Stimulated activated naive CD4-positive, alpha-beta T cell treated with Interleukin-2 at 50 U/mL for 16 hours (primary cell): ENCODE data around the gene BTG4.

ENCODE experiments used
- DNase-seq: peaks from one replicate; lab custom pipeline; 2025; lab: John Stamatoyannopoulos, UW

The BTG4 gene

DNA sequence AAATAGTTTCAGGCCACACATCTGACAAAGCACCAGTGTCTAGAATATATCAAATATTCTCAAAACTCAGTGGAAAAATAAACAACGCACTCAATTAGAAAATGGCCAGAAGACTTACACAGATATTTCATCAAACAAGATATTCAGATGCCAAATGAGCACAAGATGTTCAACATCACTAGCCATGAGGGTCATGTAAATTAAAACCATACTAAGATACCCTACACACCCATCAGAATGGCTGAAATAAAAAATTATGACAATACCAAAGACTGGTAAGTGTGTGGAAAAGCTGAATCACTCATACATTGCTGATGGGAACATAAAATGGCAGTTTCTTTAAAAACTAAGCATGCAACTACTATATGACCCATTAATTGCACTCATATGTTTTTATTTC is 21.7 kb downstream of the BTG4 start:
- DNase-seq, result no peak

DNA sequence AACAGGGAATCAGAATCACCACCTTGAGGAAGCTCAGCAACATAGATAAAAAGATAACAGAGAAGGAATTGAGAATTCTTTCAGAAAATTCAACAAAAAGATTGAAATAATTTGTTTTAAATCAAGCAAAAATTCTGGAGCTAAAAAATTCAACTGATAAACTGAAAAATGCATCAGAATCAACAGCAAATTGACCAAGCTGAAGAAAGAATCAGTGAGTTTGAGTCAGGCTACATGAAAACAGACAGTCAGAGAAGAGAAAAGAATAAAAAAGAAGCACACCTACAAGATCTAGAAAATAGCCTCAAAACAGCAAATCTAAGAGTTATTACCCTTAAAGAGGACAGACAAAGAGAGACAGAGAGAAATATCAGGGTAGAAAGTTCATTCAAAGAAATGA is 28.8 kb downstream of the BTG4 start:
- no peak for DNase-seq

DNA sequence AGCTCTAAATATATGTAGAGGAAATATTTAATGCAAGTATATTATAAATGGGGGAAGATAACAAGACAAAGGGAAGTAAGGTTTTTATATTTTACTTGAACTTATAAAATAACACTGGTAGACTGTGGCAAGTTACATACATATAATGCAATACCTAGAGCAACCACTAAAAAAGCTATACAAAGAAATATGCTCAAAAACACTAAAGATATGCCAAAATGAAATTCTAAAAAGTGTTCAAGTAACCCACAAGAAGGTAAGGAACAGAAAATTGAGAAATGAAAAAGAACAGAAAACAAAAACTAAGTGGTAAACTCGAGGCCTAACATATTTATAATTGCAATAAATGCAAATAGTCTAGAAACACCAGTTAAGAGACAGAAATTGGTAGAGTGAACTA is 32.5 kb downstream of the BTG4 start:
- DNase-seq, result no peak

DNA sequence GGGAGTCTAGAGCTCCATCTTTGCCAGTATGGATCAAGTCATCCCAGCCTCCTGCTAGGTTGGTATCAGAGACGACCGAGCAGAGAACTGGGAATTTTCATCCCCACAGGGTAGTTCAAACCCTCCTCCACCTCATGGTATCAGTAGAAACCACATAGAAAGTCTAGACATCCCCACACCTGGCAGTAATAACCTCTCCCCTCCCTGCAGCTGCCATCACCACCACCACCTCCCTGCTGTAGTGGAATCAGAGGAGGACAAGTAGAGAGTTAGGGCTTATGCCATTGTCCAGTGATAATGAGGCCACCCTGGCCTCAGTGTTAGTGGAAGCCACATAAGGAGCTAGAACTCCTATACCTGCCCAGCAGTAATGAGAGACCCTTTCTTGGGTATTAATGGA is 34.3 kb downstream of the BTG4 start:
- no peak for DNase-seq

DNA sequence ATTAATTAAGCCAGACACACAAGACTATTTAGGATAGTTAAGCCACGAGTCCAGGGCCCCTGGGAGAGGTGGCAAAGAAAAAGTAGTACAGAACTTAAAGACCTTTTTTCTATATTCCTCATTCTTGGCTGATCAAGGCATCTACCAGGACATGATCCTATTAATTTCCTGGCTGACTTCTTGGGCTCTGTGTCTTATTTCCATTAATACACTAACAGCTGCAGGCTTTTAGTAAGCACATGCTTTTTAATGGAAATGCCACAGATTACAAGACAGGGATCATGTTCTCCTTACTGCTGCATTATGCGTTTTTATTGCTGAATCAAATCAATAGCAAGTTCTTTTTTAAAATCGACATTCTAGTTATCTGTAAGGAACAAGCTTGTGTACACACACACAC is 35.2 kb downstream of the BTG4 start:
- DNase-seq, result no peak

DNA sequence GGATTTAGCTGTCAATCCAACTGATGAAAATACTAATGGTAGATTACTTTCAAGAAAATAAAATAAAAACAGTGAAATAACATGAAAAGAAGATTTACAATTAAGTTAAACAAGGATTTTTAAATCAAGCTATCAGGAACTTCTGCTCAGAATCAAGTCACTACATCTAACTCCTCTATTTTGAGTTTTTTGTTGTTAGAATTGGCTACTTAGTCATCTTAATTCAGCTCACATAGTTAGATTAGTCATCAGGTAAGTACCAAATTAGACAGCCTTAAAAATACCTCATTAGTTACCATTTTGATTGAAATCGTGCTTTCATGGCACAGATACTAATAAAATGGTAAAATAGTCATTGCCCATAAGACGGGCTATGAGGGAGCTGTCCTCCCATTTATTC is 35.8 kb downstream of the BTG4 start:
- no peak for DNase-seq

DNA sequence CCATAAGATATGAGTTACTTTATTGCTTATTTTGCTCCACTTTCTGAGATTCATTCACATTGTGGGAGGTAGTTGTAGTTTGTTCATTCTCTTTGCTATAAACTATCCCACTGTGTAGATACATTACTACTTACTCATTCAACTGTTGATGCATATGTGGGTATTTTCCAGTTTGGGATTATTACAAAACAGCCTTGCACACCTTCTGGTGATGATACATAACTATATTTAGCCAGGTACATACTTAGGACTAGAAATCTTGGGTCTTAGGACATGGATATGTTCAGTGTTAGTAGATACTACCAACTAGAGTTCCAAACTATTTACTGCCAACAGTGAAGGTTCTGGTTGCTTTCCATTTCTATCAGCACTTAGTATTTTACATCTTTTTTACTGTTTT is 37.8 kb downstream of the BTG4 start:
- no peak for DNase-seq

DNA sequence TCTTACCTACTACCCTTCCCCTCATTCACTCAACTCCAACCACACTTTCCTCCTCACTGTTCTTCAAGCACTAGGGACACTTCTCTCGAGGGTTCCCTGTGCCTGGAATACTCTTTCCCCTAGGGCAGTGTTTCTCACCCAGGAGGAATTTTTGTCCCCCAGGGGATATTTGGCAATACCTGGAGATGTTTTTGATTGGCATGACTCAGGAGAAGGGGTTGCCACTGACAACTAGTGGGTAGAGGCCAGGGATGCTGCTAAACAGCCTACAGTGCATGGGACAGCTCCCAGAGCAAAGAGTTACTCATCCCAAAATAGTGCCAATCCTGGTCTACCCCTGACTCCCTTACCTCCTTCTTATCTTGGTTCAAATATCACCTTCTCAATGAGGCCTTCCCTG is 40.0 kb downstream of the BTG4 start:
- no peak for DNase-seq

DNA sequence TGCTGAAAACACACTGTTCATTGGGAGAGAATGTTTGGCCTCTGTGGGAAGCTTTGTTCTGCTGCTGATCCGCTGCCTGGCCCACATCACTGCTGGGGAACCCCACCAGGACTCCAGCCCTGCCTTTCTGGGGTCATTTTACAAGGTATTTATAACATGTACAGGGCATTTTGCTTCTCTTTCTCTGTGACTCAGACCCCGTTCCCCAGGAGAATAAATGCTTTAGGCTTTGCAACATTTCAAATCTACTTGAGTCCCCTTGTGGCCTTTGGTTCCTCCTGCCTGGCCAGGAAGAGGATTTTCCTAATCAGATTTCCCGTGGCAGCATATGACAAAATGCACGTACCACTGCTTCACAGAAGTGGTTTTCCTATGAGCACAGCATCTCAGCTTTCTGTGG is 43.0 kb downstream of the BTG4 start:
- no peak for DNase-seq

DNA sequence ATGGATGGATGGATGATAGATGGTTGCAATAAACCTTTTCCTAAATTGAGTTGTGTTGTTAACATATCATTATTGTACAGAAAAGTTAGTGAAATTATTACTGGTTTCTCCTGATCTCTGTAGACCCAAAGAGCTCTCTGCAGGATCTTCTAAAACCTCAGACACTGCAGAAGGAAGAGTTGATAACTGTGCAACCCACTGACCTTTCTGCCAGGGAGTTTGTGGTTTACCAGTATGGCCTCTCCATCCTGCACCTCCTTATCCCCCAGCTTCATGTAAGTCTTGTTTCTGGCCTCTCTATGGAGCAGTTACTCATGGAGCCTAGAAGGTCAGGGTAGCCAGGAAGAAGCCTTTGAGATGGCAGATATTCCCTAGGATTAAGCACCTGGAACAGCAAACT is 45.6 kb downstream of the BTG4 start:
- DNase-seq, result no peak

DNA sequence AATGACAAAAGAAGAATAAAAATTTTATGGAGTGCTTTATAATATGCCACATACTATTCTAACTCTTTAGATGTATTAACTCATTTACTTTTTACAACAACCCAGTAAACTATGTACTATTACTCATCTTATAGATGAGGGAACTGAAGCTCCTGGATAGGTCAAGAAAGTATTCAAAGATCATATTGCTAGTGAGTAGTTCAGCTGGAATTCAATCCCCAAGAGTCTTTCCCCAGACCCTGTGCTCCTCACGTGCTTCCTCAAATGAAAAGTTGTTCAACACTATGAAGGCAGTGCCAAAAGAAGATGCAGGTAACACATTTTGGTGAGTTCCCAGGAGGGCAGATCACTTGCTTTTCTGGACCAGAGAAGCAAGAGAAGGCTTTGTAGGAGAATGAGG is 46.8 kb downstream of the BTG4 start:
- DNase-seq, result no peak

DNA sequence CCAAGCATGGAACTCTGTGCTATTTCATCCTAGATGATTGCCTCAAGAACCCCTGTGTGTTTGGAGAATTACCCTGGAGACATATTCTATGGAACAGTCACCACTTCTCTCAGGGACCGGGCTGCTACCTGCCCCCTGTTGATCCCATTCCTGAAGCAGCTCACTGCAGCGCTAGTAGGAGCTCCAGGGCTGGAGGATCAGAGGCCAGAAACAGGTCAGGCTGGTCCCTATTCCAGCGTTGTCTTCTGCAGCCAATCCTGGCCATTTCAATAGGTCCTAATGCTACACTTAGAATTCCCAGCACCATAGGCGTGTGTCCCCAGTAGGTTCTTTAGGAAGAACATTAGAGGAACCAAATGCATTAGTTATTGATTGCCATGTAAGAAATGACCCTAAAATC is 48.9 kb downstream of the BTG4 start:
- no peak for DNase-seq

DNA sequence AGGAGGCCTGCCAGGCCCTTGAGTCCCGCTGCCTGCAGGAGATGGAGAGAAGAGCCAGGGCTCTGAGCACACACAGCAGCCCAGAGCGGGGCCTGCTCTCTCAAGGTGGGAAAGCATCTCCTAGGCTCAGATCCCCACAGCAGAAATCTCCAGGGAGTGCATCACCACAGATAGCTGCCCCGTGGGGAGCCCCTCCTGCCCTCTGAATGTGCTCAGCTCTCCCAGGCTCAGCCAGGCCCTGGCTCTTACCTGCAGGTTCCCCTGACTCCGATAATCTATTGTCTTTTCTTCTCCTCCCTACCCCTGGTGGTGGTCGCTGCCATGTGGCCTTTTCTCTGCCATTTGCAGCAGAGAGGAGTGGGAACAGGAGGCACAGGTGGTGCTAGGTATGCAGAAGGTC is 49.9 kb downstream of the BTG4 start:
- no peak for DNase-seq

DNA sequence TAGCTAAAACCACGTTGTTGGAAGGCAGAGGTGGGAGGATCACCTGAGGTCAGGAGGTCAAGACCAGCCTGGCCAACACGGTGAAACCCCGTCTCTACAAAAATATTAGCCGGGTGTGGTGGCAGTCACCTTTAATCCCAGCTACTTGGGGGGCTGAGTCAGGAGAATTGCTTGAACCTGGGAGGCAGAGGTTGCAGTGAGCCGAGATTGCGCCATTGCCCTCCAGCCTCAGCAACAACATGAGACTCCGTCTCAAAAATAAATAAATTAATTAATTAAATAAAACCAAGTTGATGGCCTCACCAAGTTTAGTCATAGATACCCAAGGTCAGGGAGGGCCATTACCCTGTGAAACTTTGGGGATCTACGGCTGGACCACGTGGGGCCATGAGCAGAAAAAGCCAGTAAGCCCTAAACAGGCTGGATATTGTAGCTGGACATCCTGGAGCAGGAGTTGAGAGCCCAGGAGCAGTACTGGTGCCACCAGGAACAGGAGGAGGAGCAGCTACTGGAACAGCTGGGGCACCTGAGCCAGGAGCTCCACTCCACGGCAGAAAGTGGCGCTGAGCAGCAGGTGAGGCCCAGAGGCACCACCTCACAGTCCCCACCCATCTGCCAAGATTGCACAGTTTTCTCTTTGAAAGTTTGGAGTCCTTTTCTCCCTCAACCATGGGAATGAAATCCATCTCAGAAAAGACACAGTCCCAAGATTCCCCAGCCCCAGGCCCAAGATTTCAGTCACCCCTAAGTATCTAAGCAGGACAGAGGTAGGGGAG is 50.5 kb downstream of the BTG4 start:
- DNase-seq, result no peak

DNA sequence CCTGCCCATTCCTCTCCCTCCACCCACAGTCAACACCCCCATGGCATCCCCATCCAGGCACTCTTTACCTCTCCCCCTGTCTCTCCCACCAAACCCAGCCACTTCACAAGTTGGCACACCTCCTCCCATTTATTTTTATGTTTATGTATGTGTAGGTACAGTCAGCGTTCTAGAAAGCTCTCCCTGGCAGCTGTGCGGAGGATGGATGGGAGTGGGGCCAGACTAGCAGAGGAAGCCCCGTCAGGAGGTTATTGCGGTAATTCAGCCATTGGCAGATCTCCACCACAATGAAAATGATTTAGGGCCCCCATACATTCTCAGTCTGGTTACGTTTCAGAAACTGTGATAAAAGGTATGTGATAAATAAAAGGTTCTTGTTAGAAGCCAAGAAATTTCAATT is 51.3 kb downstream of the BTG4 start:
- DNase-seq, result no peak

DNA sequence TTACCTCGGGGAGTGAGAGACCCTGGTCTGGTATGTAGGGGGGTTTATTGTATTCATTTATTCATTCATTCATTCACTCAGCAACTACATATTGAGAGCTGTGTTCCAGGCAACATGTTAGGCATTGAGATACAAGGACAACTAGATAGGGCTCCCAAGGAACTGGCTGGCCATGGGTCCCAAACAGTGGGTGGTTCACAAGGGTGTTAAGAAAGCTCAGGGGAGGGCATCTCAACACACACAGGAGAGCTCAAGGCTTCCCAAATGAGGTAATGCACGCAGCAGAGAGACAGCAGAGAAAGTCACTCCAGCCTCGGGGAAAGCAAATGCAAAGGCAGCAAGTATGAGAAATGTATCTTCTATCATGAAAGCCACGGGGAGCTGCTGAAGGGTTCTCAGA is 51.8 kb downstream of the BTG4 start:
- DNase-seq, result no peak

DNA sequence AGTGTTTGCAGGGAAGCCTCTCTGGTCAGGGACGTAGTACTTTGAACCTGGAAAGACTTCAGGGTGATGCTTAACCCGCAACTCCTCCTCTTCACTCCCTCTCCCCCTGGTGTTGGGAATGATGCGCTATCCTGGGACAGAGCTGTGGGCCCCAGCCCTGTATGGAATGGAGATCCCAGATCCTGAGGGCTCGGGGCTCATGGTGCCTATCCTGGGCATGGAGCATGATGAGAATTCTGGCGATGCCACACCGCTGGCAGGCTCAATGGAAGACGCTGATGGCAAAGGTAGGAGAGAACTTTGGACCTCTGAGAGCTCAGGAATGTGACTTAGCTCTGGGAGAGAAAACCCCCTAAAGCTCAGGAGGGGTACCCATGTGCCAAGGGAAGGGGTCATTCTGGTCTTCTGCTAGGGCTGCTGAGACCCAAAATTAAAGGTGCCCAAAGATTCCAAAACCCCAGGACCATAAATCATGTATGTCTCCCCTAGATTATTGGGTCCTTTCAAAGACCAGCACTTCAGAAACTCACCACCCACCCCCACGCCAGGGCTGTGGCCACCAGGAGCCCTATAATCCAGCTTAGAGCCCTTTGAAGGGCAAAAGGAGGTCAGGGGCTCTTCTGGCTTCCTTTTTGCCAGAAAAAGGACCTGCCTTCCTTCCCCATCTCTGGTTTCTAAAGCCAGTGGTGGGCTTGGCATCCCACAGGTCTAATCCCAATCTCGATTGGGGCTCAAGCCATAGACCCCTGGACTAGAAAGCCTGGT is 52.5 kb downstream of the BTG4 start:
- no peak for DNase-seq

DNA sequence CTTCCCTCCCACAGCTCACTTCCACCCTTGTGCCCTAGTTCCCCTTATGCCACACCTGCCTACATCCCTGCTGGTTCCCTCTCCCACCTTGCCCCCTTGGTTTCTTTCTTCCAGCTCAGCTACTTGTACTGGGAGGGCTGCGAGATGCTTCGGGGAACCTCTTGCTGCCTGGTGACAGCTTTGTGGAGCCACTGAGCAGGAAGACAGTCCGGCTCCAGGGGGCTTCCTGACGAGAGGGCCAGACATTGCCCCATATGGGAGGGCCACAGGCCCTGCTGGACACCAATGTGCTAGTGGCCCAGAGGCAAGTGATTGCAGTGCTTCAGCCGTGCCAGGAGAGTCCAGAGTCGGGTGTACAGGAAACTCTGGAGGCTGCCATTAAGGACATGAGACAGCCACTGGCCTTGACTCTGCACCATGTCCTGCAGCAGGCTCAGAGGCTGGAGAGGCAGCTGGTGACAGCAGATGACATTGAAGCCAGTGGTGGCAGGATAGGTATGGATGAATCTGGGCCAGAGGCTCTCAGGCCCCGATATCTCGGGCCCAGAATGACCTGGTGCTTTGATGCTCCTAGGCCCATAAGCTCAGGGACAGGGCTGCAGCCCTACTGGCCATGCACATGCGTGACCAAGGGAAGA is 54.3 kb downstream of the BTG4 start:
- DNase-seq, result no peak

DNA sequence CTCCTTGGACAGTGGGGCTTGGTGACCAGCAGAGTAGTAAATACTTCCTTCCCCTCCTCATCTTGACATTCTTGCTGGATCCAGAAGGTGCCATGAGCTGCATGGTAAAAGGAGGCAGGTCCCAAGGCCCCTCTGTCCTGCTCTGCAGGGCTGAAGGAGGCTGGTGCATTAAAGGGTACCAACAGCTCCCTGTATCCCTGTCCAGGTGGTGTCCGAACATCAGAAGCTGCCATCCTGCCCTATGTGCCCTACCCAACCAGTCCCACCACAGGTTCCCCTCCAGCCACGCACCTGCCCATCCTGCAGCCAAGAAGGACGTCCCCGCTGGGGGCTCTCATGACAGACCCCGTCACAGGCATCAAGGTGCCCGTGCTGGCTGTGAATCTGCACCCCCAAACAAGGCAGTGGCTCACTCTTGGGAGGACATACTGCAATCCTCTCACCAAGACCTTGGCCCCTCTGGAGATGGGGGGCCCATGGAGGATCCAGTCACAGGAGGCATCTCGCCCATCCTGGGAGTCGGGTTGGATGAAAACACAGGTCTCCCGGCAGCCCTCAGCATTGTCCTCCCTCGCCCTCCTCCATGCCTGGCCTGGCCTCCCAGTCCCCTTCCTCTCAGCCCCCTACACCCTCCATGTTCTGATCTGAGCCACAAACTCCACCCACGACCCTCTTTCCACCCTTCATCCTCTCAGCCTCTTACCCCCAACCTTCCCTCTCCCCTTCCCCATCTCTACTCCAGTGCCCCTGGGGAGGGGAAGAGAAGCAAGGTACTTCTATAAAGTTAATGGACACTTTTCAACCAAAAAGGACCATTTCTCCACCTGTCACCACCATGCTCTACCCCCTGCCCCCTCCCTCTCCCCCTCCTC is 55.1 kb downstream of the BTG4 start:
- no peak for DNase-seq

DNA sequence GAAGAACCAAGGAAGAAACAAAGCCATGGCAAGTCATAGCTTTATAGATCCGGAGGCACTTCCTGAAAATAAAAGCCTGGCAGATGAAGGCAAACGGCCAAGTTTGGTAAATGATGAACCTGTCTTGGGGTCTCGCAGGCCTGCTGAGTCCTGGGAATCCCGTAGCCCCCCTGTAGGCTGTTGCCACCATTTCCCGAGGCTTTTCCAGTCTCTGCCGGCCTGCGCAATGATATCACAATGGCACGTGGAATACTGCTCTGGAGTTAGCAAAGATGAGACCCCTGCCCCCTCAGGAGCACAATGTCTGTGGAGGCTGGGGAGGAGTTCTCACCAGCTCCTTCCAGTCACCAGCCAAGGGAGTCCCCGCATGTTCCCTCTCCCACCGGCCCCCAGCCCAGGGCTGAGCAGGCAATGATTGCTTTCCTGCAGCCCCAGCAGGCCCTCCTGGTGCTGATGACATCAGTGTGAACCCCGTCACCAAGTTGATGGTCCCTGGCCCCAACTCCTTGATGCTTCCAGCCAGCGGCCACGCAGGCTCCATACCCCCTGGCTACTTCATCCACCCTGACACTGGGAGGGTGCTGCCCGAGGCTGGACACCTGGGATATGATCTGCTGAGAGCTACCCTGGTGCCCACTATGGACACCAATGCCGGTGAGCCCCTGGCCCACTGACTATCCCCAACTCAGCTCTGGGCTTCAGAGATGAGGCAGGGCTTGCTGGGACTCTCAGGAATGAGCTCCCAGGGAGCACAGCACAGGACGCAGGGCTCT is 55.9 kb downstream of the BTG4 start:
- no peak for DNase-seq

DNA sequence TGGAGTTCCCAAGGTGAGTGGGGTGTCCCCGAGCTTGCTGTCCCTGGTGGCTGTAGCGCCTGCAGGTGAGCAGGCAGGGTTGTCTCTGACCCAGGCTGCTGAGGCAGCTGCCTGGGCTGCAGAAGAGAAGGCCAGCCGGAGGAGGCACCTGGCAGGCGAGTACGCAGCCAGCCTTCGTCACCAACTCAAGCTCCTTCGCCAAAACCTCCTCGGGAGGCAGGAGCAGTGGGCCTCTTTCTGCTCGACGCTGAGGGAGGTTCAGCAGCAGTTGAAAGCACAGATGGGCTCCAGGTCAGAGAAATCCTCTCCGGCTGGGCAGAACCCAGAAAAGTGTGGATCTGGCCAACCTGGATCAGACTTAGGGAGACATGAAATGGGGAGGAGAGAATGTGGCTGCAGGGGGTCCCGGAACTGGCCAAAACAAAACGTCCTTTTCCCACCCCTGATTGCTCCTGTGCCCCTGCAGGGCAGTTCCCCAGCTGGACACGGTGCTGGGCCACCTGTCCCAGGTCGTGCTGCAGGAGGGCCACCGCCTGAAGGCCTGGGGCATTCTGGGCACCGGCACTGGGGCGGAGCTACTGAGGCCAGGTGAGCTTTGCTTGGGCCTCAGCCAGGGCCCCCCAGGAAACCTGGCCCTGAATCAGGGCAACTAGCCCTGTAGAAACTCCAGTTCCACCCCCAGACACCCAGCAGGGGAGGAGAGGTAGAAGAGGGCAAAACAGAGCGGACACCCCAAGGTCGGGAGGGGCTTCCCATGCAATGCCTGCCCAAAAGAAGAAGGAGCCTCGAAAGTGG is 56.7 kb downstream of the BTG4 start:
- no peak for DNase-seq
